Body of pancreas (tissue), 4 donors: ENCODE data around the gene GLYAT.

Experiments
- CTCF ChIP-seq, 7 experiments: fragments of 450-650 bp in 4 of 7; fragments of 200-600 bp in 3 of 7; sonication (generic) in 3 of 7; IDR thresholded peaks; one replicate each; pipeline ENCODE4 v1.5.1; 2016 to 2019; ENCODE audit warnings: antibody characterized with exemption in 7 of 7
- POLR2A ChIP-seq, 3 donors: fragments of 450-650 bp; IDR thresholded peaks; one replicate each; pipeline ENCODE4 v1.6.1; 2016; ENCODE audit warnings: antibody characterized with exemption in 3 of 3, mild to moderate bottlenecking in 2 of 3

- TF ChIP-seq CTCF (IDR thresholded peaks at IDR 0.05) (no peak), POLR2A (IDR thresholded peaks at IDR 0.05) (no peak)
These were observed 48.8 kb upstream of the GLYAT start for GRCh38 chr11:58780578-58780977.
